NCI-H2227 treated with DMSO at 0.1 percent for 48 hours (cell line): ENCODE data around the gene ZNF177.

Experiments
- DNase-seq: peaks from one replicate; lab custom pipeline; 2025; lab: John Stamatoyannopoulos, UW

Gene ZNF177

GRCh38 chr19:9430444-9430843 lies 67.6 kb downstream of the ZNF177 start:
- no peak for DNase-seq

GRCh38 chr19:9431475-9431874 lies 68.7 kb downstream of the ZNF177 start:
- no peak for DNase-seq
